Gastroesophageal sphincter (tissue), 3 donors: ENCODE measurements around the gene UTS2.

Source experiments
- CTCF ChIP-seq, 4 experiments: fragments of 200-600 bp in 2 of 4; fragments of 450-650 bp in 2 of 4; sonication (generic) in 1 of 4; IDR thresholded peaks; one replicate each; pipeline ENCODE4 v1.5.1; 2017 to 2019; ENCODE audit warnings: antibody characterized with exemption in 4 of 4, mild to moderate bottlenecking in 2 of 4, moderate library complexity in 2 of 4
- POLR2AphosphoS5 ChIP-seq: sonication (generic); formaldehyde crosslinking; IDR thresholded peaks from one replicate; pipeline ENCODE4 v1.6.1; 2017; ENCODE audit warnings: antibody characterized with exemption

GRCh38 chr1:7896994-7897393 lies 44.1 kb upstream of the UTS2 start:
- TF ChIP-seq CTCF (IDR thresholded peaks at IDR 0.05) (no peak), POLR2AphosphoS5 (no peak)
